H9 (cell line): Measurements from ENCODE around the gene ST14. TPM values are rescaled to one million over a fixed set of nuclear protein-coding genes. Genes with fewer than 3 reads are reported as not detected.

ENCODE experiments used
- DNase-seq: peaks from one replicate; pipeline ENCODE4 v3.0.0-alpha.2; 2017
- H2AFZ ChIP-seq: one replicate; pipeline ENCODE4 v1.6.1; 2013; ENCODE audit warnings: mild to moderate bottlenecking, low read length, control low read depth, moderate library complexity
- H2AK5ac ChIP-seq: 2 replicates; pipeline ENCODE4 v1.6.1; 2013; ENCODE audit warnings: low read length, control low read depth, mixed read lengths; ENCODE audit not compliant: insufficient read length
- H2BK120ac ChIP-seq: one replicate; pipeline ENCODE4 v1.6.1; 2013; ENCODE audit warnings: low read depth, mild to moderate bottlenecking, low read length, control low read depth, inconsistent platforms; ENCODE audit not compliant: poor library complexity, severe bottlenecking
- H2BK12ac ChIP-seq: 2 replicates; pipeline ENCODE4 v1.6.1; 2013; ENCODE audit warnings: low read length, control low read depth, mixed read lengths, low read depth; ENCODE audit not compliant: insufficient read length
- H2BK15ac ChIP-seq: 2 replicates; pipeline ENCODE4 v1.6.1; 2013; ENCODE audit warnings: low read depth, low read length, control low read depth
- H2BK20ac ChIP-seq: one replicate; pipeline ENCODE4 v1.6.1; 2013; ENCODE audit warnings: low read depth, mild to moderate bottlenecking, low read length, control low read depth, inconsistent platforms; ENCODE audit not compliant: poor library complexity, severe bottlenecking
- H2BK5ac ChIP-seq: 2 replicates; pipeline ENCODE4 v1.6.1; 2013; ENCODE audit warnings: low read length, control low read depth, mixed read lengths; ENCODE audit not compliant: insufficient read length
- H3K14ac ChIP-seq: 2 replicates; pipeline ENCODE4 v1.6.1; 2013; ENCODE audit warnings: low read length, control low read depth; ENCODE audit not compliant: insufficient read depth
- H3K18ac ChIP-seq: 2 replicates; pipeline ENCODE4 v1.6.1; 2013; ENCODE audit warnings: low read depth, mild to moderate bottlenecking, mixed read lengths, low read length, control low read depth; ENCODE audit not compliant: insufficient read length
- H3K23ac ChIP-seq: 2 replicates; pipeline ENCODE4 v1.6.1; 2013; ENCODE audit warnings: low read length, control low read depth, mixed read lengths, low read depth; ENCODE audit not compliant: insufficient read length
- H3K23me2 ChIP-seq: 2 replicates; pipeline ENCODE4 v1.6.1; 2013; ENCODE audit warnings: low read depth, mild to moderate bottlenecking, mixed read lengths, low read length, control low read depth; ENCODE audit not compliant: insufficient read length, poor library complexity, severe bottlenecking
- H3K27ac ChIP-seq: 2 replicates; pipeline ENCODE4 v1.5.1; 2013; ENCODE audit warnings: low read length, control low read depth, mixed read lengths, low read depth; ENCODE audit not compliant: insufficient read length
- H3K27me3 ChIP-seq: 2 replicates; pipeline ENCODE4 v1.6.1; 2013; ENCODE audit warnings: low read length, control low read depth, inconsistent platforms; ENCODE audit not compliant: insufficient read depth
- H3K4ac ChIP-seq: 2 replicates; pipeline ENCODE4 v1.6.1; 2013; ENCODE audit warnings: low read depth, mild to moderate bottlenecking, control low read depth, inconsistent platforms, low read length, moderate library complexity
- H3K4me1 ChIP-seq: 2 replicates; pipeline ENCODE4 v1.6.1; 2013; ENCODE audit warnings: low read length, control low read depth, inconsistent platforms; ENCODE audit not compliant: insufficient read depth
- H3K4me2 ChIP-seq: 2 replicates; pipeline ENCODE4 v1.6.1; 2013; ENCODE audit warnings: low read length, control low read depth, mixed read lengths; ENCODE audit not compliant: insufficient read length, insufficient read depth
- H3K56ac ChIP-seq: 2 replicates; pipeline ENCODE4 v1.6.1; 2013; ENCODE audit warnings: low read depth, mild to moderate bottlenecking, mixed read lengths, low read length, control low read depth; ENCODE audit not compliant: insufficient read length
- H3K79me1 ChIP-seq: 2 replicates; pipeline ENCODE4 v1.6.1; 2013; ENCODE audit warnings: low read depth, mild to moderate bottlenecking, moderate library complexity, low read length, control low read depth, inconsistent platforms; ENCODE audit not compliant: insufficient read depth, poor library complexity, severe bottlenecking
- H3K79me2 ChIP-seq: 2 replicates; pipeline ENCODE4 v1.6.1; 2013; ENCODE audit warnings: low read length, control low read depth, inconsistent platforms; ENCODE audit not compliant: insufficient read depth
- H3K9ac ChIP-seq: 2 replicates; pipeline ENCODE4 v1.6.1; 2013; ENCODE audit warnings: low read length, control low read depth, mixed read lengths; ENCODE audit not compliant: insufficient read length; ENCODE audit errors: extremely low read depth
- H3K9me3 ChIP-seq: one replicate; pipeline ENCODE4 v1.6.1; 2013; ENCODE audit warnings: low read depth, low read length, inconsistent platforms; ENCODE audit not compliant: control insufficient read depth
- H3T11ph ChIP-seq: one replicate; pipeline ENCODE4 v1.6.1; 2013; ENCODE audit warnings: mild to moderate bottlenecking, low read length, control low read depth, inconsistent platforms
- H4K20me1 ChIP-seq: one replicate; pipeline ENCODE4 v1.6.1; 2013; ENCODE audit not compliant: control insufficient read depth, insufficient read length, insufficient read depth
- H4K5ac ChIP-seq: 2 replicates; pipeline ENCODE4 v1.6.1; 2013; ENCODE audit warnings: low read depth, mild to moderate bottlenecking, mixed read lengths, low read length, control low read depth; ENCODE audit not compliant: insufficient read length
- H4K8ac ChIP-seq: replicated peaks from 2 replicates; pipeline ENCODE4 v1.6.1; 2013; ENCODE audit warnings: low read length, control low read depth, mixed read lengths, low read depth; ENCODE audit not compliant: insufficient read length
- H4K91ac ChIP-seq: 2 replicates; pipeline ENCODE4 v1.6.1; 2013; ENCODE audit warnings: low read depth, mild to moderate bottlenecking, moderate library complexity, mixed read lengths, low read length, control low read depth; ENCODE audit not compliant: insufficient read length
- H3K27ac Mint-ChIP-seq, 3 experiments: 2 replicates in 2 of 3; 3 replicates in 1 of 3; pipeline ENCODE4 v1.8.0; 2020 to 2021; ENCODE audit warnings: mixed read lengths in 3 of 3, mild to moderate bottlenecking in 1 of 3, moderate library complexity in 1 of 3
- H3K27me3 Mint-ChIP-seq: 2 replicates; pipeline ENCODE4 v1.8.0; 2021; ENCODE audit warnings: low read depth, mild to moderate bottlenecking, moderate library complexity, mixed read lengths
- H3K36me3 Mint-ChIP-seq, 3 experiments: 2 replicates in 2 of 3; 3 replicates in 1 of 3; pipeline ENCODE4 v1.8.0; 2020 to 2021; ENCODE audit warnings: low read depth in 3 of 3, mixed read lengths in 3 of 3; ENCODE audit not compliant: insufficient read depth in 1 of 3
- H3K4me1 Mint-ChIP-seq, 2 experiments: 2 replicates each; pipeline ENCODE4 v1.8.0; 2020; ENCODE audit warnings: mixed read lengths in 2 of 2
- H3K4me3 Mint-ChIP-seq, 2 experiments: 2 replicates in 1 of 2; 3 replicates in 1 of 2; pipeline ENCODE4 v1.8.0; 2020 to 2021; ENCODE audit warnings: mild to moderate bottlenecking in 2 of 2, mixed read lengths in 2 of 2, moderate library complexity in 1 of 2
- H3K9me3 Mint-ChIP-seq, 2 experiments: 2 replicates in 1 of 2; 3 replicates in 1 of 2; pipeline ENCODE4 v1.8.0; 2020; ENCODE audit warnings: mild to moderate bottlenecking in 2 of 2, mixed read lengths in 2 of 2, moderate library complexity in 1 of 2
- CTCF ChIP-seq: fragments of 200-600 bp; sonication (generic); conservative IDR thresholded peaks from 3 replicates; pipeline ENCODE4 v1.8.0; 2021; ENCODE audit warnings: antibody characterized with exemption, mild to moderate bottlenecking
- WGBS: extraction: QIAGEN DNeasy Blood & Tissue Kit; methylation state at CpG from one replicate; pipeline ENCODE4 v1.1.7; 2013; ENCODE audit warnings: missing lambda C conversion rate, low lambda C conversion rate, mixed read lengths; ENCODE audit not compliant: insufficient read length; ENCODE audit errors: extremely low coverage; 5-methylcytosine and 5-hydroxymethylcytosine counted together
- total RNA-seq: library from RNA; stranded (reverse); gene quantifications from 2 replicates; pipeline ENCODE4 v1.2.1, GENCODE V29; 2021

ST14 gene
- total RNA-seq, 1 experiment from 2014 or later, result 22.4 TPM

- no peaks in the 10 kb centered on the region for H3K79me1 ChIP-seq
- no peak overlapping the region for H2BK120ac ChIP-seq
- no peak for TF ChIP-seq CTCF
- H4K91ac ChIP-seq, result no peak overlapping the region
- no peak overlapping the region for H2BK20ac ChIP-seq
- H3K56ac ChIP-seq, result no peak overlapping the region
- no peak overlapping the region for H2AFZ ChIP-seq
- Mint-ChIP-seq H3K27ac (no peak overlapping the region), H3K4me3 (no peak overlapping the region), H3K4me1 (peaks cover 11 to 15% of the 10 kb centered on the region in 2 experiments), H3K36me3 (no peaks in the 10 kb centered on the region; a peak in 2 of 7 replicates), H3K27me3 (peaks cover 81% of the 10 kb centered on the region), H3K9me3 (no peaks in the 10 kb centered on the region; a peak in 1 of 5 replicates)
- no peaks in the 10 kb centered on the region for H3K79me2 ChIP-seq
- H3K4me1 ChIP-seq, result no peaks in the 10 kb centered on the region
- no peak overlapping the region for H2AK5ac ChIP-seq
- no peak overlapping the region for H4K5ac ChIP-seq
- H3K23ac ChIP-seq, result no peak overlapping the region
- no peak overlapping the region for H3K4me2 ChIP-seq
- H3T11ph ChIP-seq, result no peak overlapping the region
- DNase-seq, result no peak
- no peaks in the 10 kb centered on the region for H4K20me1 ChIP-seq
- H3K23me2 ChIP-seq, result peaks cover under 1% of the 10 kb centered on the region
- H3K18ac ChIP-seq, result no peak overlapping the region
- no peak overlapping the region for H3K9ac ChIP-seq
- H4K8ac ChIP-seq, result no peak overlapping the region
- no peak overlapping the region for H3K14ac ChIP-seq
- H3K27me3 ChIP-seq, result peaks cover 17% of the 10 kb centered on the region; the same call in 1 of the 2 replicates
- H3K27ac ChIP-seq, result no peak overlapping the region
- WGBS, result no CpG with 5 or more reads among the region's 9 CpGs
- no peak overlapping the region for H2BK12ac ChIP-seq
- H2BK15ac ChIP-seq, result no peak overlapping the region
- H3K4ac ChIP-seq, result no peak overlapping the region
- H2BK5ac ChIP-seq, result no peak overlapping the region
- H3K9me3 ChIP-seq, result no peaks in the 10 kb centered on the region
Observed at GRCh38 chr11:130165601-130166456, 6.2 kb downstream of the ST14 start.
